ENCODE results near the gene ATP5PD.
A peak's percentile ranks its signal among the peaks of the same experiment; 100 is the strongest.
"Not testable (repeated sequence)": the region's sequence is repeated elsewhere in the genome, so short reads cannot be mapped to it uniquely, and the experiment has no call there.

The ATP5PD gene

GRCh38 chr17:75025398-75025734 lies 21.4 kb downstream of the ATP5PD start:
- not testable (repeated sequence) for DNase-seq (ENCODE audit: low read depth in 2 of 3, low spot score in 2 of 3)

- DNase-seq (ENCODE audit: low read depth in 2 of 3, low spot score in 2 of 3): no peak
Observed at GRCh38 chr17:75024686-75025397, 21.9 kb downstream of the ATP5PD start.

- no peak for DNase-seq (ENCODE audit: low read depth in 2 of 3, low spot score in 2 of 3)
Observed at GRCh38 chr17:75020331-75021110, 26.2 kb downstream of the ATP5PD start.

GRCh38 chr17:75019710-75020109 lies 27.1 kb downstream of the ATP5PD start:
- DNase-seq (ENCODE audit: low read depth in 2 of 3, low spot score in 2 of 3): no peak

GRCh38 chr17:75019146-75019545 lies 27.6 kb downstream of the ATP5PD start:
- DNase-seq (ENCODE audit: low read depth in 2 of 3, low spot score in 2 of 3): no peak

GRCh38 chr17:75013092-75013559 lies 33.6 kb downstream of the ATP5PD start:
- no peak for DNase-seq (ENCODE audit: low read depth in 2 of 3, low spot score in 2 of 3)

GRCh38 chr17:75012346-75013091 lies 34.2 kb downstream of the ATP5PD start, which contains the start of gene MRPL58:
MRPL58 (plus strand) TSS chr17:75012670; CDS start chr17:75012687, 17 bp downstream.
- DNase-seq (ENCODE audit: low read depth in 2 of 3, low spot score in 2 of 3): peak; percentile 64 to 79 (median 70)

GRCh38 chr17:75012096-75012345 lies 34.7 kb downstream of the ATP5PD start:
- DNase-seq (ENCODE audit: low read depth in 2 of 3, low spot score in 2 of 3): no peak

- DNase-seq (ENCODE audit: low read depth in 2 of 3, low spot score in 2 of 3): no peak
Observed at GRCh38 chr17:75011401-75012095, 35.2 kb downstream of the ATP5PD start.

GRCh38 chr17:75010683-75011400 lies 35.9 kb downstream of the ATP5PD start:
- DNase-seq (ENCODE audit: low read depth in 2 of 3, low spot score in 2 of 3): no peak

GRCh38 chr17:75009139-75009724 lies 37.5 kb downstream of the ATP5PD start:
- DNase-seq (ENCODE audit: low read depth in 2 of 3, low spot score in 2 of 3): no peak

- DNase-seq (ENCODE audit: low read depth in 2 of 3, low spot score in 2 of 3): no peak
Observed at GRCh38 chr17:75008373-75008772, 38.4 kb downstream of the ATP5PD start.

- no peak for DNase-seq (ENCODE audit: low read depth in 2 of 3, low spot score in 2 of 3)
Observed at GRCh38 chr17:75006653-75007052, 40.1 kb downstream of the ATP5PD start.

GRCh38 chr17:75006084-75006483 lies 40.7 kb downstream of the ATP5PD start:
- DNase-seq (ENCODE audit: low read depth in 2 of 3, low spot score in 2 of 3): not testable (repeated sequence)

GRCh38 chr17:75005291-75005690 lies 41.5 kb downstream of the ATP5PD start:
- DNase-seq (ENCODE audit: low read depth in 2 of 3, low spot score in 2 of 3): no peak

GRCh38 chr17:75004371-75004770 lies 42.4 kb downstream of the ATP5PD start:
- no peak for DNase-seq (ENCODE audit: low read depth in 2 of 3, low spot score in 2 of 3)

- no peak for DNase-seq (ENCODE audit: low read depth in 2 of 3, low spot score in 2 of 3)
Observed at GRCh38 chr17:75003957-75004355, 42.8 kb downstream of the ATP5PD start.

- DNase-seq (ENCODE audit: low read depth in 2 of 3, low spot score in 2 of 3): no peak
Observed at GRCh38 chr17:75003070-75003956, 43.5 kb downstream of the ATP5PD start.
